GM18870 (cell line): ENCODE measurements around the gene ZNF277.
"Not testable (repeated sequence)": the region's sequence is repeated elsewhere in the genome, so short reads cannot be mapped to it uniquely, and the experiment has no call there.

Source experiments
- ATAC-seq: cut with Tn5 transposase; IDR thresholded peaks from one replicate; pipeline ENCODE4 v1.9.1; 2021; ENCODE audit warnings: moderate library complexity; ENCODE audit not compliant: unreplicated experiment

Gene ZNF277

DNA sequence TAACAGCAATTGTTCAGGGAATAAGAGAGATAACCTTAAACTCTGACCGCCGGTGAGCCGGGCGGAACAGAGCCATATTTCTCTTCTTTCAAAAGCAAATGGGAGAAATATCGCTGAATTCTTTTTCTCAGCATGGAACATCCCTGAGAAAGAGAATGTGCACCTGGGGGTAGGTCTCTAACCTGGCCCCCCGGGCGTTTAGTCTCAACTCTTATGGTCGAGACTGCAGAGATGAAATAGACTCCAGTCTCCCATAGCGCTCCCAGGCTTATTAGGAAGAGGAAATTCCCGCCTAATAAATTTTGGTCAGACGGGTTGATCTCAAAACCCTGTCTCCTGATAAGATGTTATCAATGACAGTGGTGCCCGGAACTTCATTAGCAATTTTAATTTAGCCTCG is 43.5 kb downstream of the ZNF277 start:
- ATAC-seq = not testable (repeated sequence)

DNA sequence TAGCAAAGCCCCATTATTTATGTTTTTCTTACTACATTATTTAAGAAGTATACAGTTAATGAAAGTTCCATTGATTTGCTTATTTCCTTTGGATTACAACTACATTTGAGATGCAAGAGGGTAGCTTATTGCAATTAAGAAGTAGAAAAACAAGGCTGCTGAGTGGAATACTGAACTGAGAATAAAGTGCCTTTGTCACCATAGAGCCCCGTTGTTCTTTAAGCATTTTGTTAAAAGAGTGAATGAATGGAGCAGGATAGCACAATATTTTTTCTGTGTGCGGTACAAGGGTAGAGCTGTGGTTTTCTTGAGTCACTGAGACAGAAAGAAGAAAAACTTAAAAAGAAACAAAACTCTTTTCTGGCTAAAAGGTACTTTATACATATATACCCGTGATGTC is 45.6 kb downstream of the ZNF277 start:
- no peak for ATAC-seq

DNA sequence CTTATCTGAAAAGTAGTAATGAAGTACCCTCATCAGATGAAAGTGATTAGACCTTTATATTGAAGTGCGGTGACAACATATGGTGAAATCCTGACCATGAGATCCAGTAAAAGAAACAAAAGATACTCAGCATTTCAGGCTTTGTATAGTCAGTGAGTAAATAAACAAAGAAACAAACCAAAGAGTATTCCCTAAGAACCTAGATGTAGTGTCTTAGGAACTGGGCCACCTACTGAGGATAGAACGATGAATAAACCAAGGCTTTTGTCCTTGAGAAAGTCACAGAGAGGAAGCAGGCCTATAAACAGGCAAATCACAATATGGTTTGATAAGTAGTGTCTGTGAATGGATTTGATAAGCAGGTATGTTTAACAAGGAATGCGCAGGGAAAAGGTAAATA is 46.2 kb downstream of the ZNF277 start:
- no peak for ATAC-seq

DNA sequence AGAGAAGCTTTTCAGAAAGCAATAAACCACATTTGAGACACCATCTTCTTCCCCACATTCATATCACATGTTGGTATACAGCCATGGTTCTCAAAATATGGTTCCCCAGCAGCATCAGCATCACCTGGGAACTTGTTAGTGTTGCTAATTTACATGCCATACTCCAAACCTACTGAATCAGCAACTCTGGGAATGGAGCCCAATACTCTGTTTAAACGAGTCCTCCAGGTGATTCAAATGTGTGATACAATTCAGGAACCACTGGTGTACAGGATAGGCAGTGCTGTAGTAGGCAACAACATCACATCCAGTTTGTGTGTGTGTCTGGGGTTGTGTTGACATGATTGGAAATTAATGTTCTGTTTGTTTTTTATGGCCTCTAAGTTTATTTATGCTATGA is 47.7 kb downstream of the ZNF277 start:
- no peak for ATAC-seq

DNA sequence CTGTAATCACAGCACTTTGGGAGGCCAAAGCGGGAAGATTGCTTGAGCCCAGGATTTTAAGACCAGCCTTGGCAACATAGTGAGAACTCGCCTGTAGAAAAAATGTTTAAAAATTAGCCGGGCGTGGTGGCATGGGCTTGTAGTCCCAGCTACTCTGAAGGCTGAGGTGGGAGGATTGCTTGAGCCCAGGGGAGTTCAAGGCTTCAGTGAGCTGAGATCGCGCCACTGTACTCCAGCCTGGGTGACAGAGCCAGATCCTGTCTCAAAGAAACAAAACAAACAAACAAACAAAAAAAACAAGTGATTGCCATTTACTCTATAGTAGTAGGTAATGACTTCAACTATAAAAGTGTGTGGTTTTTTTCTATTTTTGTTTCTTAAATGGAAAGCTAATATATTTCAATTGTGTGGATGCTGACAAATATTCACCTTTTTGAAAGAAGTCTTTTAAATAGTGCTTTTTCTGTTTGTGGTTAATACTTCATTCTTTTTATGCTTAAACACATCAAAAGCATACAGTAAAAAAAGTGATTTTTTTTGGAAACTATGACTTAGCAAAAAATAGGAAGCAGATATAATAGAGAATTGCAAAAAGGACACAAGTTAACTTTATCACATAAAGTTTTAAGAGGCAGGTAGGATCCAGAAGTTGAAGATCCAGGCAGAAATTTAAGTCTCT is 48.4 kb downstream of the ZNF277 start:
- ATAC-seq = no peak

DNA sequence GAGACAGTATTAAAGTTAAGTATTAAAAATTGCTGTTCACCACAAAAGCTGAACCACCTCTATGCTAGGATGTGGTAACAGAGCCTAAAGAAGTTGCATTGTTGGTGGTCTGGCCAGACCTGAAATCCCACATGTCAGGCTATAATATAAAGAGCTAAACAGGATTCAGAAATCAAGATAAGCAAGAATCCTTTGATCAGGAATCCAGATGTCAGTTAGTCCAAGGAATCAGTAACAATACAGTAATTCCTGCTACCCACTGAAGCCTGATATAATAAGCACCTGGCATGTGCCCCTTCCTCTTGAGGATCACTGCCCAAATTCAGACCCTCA is 48.9 kb downstream of the ZNF277 start:
- ATAC-seq = no peak

DNA sequence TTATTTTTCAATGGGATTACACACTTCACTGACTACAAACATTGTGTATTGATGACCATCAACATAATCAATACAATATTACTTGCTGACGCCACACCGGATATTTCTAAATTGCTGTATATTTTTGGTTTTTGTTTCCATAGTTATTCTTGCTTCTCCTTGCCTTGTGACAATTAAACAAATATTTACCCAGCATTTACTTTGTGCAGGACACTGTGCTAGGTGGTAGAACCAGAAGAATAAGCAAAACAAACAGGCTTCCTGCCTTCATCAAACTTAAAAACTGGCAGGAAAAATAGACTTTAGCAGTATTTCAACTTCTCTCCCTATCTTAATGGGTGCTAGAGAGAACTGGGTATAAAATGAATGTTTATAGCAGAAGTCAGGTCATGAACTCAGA is 50.6 kb downstream of the ZNF277 start:
- ATAC-seq = no peak

DNA sequence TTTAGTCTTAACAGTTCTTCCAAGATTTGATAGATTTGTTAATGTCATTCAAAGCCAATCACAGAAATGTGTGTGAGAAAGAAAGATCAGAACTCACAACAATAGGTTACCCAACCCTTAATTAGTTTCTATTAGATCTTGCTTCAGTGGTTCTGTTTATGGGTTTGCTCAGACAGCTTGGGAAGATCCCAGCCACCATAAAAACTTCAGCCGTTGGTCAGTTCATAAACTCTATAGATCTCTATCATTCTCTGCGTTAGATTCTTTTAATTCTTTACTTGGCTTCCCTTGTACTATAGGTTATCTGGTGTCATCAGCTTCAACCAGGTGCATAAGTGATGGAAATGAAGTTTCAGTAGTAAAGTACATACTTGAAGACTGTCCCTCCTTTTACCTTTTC is 54.4 kb downstream of the ZNF277 start:
- no peak for ATAC-seq

DNA sequence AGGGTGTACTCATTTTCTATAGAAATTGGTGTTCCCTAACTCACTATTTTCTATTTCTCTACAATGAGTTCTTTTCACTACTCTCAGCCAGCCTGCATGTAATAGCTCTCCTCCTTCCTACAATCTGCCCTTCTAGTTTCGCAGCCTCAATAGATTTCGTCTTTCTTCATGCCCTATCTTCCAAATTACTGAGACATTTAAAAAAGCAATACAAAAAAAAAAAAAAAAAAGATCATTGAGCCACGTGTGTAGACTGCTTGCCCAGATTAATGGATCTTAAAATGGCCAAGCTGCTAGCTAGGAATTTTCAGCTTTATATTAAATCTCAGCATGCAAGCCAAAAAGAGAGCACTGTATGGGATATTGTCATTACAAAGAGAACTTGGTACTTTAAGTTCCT is 55.5 kb downstream of the ZNF277 start:
- ATAC-seq = no peak

DNA sequence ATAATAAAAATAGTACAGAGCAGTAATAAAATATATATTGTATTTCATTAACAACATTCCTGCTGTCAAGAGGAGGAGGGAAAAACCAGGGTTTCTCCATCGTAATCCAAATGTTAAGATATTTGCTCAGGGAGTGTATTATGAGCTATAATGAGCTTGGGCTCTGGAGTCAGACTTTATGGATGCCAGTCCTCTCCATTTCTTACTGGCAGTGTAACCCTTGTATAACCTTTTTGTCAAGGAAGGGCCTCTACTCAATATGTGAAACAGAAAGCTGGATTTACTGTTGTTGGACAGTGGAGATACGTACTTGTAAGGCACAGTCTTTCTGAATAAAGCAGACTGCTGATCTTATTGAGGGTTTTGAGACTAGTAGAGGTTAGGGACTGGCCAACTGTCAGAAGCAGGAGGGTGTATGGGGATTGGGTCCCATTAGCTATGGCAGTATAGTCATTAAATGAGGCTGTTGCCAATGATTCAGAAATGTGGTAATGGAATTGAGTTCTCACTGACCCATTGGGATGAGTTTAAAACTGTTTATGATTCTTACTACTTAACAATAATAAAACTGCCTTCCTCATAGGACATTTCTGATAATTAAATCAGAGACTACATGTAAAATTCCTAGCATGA is 56.5 kb downstream of the ZNF277 start:
- ATAC-seq = no peak

DNA sequence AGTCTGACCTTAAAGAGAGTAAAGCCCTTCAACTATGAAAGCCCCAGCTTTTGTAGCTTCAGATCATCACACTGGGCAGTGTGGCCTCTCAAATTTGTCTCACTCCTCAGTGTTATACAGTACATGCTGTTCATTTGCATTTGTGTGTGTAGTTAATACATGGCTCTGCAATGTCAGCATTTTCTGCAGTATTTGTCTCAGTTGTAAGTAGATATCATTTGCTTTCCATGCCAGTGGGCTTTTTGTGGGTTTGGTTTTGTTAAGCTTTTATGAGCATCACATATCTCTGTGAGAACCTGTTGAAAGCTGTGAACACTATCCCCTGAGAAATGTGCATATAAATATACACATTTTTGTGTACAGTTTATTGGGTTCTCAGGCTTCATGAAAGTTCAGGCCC is 57.0 kb downstream of the ZNF277 start:
- ATAC-seq = no peak

DNA sequence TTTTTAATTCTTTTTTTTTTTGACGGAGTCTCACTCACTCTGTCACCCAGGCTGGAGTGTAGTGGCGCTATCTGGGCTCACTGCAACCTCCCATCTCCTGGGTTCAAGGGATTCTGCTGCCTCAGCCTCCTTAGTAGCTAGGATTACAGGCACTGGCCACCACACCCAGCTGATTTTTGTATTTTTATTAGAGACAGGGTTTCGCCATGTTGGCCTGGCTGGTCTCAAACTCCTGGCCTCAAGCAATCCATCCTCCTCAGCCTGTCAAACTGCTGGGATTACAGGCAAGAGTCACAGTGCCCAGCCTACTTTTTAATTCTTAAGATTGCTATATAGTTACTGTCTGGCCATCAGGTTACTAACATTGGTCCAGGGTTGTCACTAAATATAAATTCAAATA is 59.6 kb downstream of the ZNF277 start:
- no peak for ATAC-seq

DNA sequence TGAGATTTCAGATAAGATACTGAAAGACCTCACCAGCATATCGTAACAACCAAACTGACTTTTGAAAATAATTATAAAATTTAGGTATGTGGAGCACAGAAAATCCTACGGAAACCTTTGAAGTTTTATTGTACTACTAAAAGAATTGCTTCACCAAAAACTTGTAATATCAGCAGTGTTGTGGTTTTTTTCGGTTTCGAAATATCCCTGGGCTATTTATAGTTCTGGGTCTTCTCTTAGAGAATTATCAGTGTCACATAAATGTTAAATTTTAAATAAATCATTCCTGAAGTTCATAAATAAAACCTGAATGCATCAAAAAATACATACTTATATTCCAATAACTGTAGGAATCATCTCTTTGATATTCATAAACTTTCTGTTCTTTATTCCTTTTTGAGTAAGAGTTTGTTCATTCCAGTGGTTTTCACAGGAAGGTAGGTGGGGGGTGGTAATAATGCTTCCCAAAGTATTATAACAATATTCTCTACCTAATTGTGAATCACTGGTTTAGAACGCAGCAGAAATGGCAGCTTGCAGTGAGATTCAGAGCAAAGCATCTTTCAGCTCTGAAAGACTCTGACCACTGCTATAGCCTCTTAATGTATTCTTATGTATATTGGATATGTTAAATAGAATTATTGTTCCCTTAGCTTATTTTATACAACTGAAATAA is 60.2 kb downstream of the ZNF277 start:
- ATAC-seq = no peak

DNA sequence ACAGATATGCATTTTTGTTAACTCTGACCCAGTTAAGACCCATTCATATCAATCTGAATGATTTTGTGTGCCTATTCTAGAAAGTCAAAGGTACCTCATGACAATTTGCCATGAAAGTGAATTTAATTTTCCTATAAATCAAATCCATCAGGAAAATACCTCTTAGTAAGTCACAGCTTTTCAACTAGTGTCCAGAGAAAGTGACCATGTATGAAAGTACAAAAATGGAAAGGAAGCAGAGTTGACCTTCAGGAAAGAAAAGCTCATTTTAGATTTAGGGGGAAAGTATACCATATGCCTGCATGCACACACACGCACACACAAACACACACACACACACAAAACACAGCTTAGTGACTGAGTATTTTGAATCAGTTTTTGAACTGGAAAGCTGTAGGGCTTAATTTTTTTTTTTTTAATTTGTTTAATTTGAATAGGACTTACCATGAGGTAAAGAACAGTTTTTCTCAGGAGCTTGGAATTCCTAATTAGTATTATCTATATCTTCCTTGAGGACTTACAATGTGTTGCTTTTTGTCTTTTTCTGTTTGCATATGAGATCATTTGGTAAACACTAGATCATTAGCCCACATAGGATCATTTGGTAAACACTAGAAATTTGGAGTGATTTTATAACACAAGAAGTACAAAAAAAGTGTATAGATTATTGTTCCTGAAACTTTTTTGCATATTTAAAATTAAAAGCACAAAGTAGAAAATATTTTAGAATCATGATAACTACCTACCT is 61.6 kb downstream of the ZNF277 start:
- ATAC-seq = no peak

DNA sequence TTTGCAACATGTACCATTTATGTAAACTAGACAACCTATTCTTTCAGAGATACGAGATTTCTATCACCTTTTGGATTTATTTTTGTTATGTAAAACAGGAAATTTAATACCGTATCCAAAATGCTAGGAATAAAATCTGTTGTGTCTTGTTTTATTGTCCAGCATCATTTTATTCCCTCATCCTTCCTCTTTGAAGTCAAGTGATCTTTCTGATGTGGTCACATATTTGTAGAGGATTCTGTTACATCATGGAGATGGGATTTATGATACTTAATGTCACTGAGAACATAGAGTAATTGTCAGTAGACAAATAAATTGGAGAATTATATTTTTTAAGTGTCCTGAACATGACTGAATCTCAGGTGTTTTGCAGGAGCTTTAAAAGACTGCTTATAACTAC is 64.7 kb downstream of the ZNF277 start:
- no peak for ATAC-seq

DNA sequence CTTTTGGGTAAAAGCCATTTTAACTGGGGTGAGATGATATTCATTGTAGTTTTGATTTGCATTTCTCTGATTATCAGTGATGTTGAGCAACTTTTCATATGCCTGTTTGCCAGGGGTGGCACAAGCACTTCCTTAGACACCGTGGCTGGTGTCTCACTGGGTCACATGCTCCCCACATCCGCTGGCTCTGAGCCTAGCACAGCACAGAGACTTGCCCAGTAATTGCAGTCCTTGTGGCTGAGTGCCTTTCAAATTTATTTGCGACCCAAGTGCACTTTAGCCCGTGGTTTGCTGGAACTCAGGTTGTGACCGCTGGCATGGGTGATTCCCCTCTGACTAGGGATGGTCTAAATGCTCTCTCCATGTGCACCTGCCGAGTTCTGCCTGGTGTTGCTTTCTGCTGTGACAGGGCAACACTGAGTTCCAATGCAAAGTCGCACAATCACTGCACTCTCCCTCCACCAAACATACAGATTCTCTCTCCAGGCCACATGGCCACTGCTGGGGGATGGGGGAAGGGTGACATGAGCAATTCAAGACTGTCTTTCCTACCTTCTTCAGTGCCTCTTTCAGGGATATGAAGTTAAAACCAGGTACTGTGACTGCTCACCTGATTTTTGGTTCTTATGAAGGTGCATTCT is 66.5 kb downstream of the ZNF277 start:
- no peak for ATAC-seq

DNA sequence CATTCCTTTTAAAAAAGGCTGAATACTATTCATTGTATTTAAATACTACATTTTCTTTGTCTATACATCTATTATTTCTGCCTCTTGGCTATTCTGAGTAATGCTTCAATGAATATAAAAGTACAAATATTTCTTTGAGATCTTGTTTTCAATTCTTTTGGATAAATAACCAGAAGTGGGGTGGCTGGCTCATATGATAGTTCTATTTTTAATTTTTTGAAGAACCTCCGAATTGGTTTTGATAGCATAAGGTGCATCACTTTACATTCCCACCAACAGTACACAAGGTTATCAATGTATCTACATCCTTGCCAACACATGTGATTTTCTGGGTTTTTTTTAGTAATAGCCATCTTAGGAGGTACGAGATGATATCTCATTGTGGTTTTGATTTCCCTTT is 72.5 kb downstream of the ZNF277 start:
- no peak for ATAC-seq

DNA sequence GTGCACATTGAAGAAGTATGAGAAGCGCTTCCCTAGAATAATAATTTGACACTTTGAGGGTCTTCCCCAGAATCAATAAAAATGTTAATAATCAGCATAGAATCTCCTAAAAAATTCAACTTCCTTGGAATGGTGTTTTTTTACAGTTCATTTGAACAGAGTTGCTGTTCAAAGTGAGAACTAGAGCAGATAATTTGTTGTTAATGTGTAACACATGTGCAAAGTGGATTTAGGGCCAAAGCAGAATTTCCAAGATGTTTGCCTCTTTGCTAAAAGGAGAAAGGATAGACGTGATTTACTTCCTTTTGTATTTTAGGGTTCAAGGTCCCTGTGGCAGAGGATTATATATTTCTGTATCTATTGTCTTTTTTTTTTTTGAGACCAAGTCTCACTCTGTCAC is 73.8 kb downstream of the ZNF277 start:
- no peak for ATAC-seq

DNA sequence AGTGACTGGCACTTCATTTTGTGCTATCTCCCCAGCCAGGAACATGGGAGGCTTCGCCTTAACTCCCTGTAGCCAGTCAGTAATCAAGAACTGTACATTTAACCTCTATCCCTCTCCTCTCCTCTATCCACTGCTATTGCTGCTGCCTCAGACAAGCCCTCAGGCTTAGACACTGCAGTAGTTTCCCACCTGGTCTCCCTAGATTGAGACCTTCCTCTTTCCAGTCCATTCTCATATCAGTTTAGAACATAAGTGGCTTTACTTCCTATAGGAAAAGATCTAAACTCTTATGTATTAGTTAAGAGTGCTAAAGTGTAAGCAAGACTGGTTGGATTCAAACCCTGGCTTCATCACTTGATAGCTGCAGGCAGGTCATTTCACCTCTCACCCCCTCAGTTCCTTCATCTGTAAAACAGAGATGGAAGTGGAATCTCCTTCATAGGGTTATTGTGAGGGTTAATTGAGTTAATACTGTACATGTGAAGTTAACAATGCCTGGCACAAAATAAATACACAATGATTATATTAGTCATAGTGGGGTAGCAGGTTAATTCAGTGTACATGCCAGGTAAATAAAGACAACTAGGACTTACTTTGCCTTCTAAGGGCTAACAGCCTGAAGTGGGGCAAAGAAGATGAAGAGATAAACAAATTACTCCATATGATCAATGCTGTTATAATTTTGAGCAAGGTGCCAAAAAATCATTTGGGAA is 76.1 kb downstream of the ZNF277 start:
- ATAC-seq = no peak

DNA sequence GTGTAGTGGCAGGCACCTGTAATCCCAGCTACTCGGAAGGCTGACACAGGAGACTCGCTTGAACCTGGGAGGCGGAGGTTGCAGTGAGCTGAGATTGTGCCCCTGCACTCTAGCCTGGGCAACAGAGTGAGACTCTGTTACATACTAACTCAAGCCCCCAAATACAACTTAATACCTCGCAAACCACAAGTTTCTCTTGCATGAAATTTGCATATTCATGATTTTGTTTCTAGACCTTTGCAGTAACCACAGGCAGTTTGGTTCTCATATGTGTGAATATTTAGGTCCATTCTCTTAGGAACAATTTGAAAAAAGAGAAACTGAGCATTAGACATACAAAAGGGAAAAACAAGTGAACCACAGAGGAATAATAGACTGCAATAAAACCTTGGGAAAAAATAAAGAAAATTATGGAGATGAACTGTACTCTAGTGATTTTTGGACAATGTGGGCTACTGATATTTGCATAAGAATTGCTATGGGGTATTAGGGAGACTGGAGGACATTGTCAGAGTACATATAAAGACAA is 77.0 kb downstream of the ZNF277 start:
- ATAC-seq = peak; percentile 74
